ENCODE results near the gene JAK1. TPM values are rescaled to one million over a fixed set of nuclear protein-coding genes. Genes with fewer than 3 reads are reported as not detected.

JAK1 gene
- total RNA-seq, 1 donor from 2014 or later: 80.7 TPM

GRCh38 chr1:64915381-64916274, 50.7 kb downstream of the JAK1 start:
- no peak overlapping the region for H3K4me3 Mint-ChIP-seq (ENCODE audit: unreplicated experiment)

GRCh38 chr1:64913361-64914015, 52.9 kb downstream of the JAK1 start:
- H4K20me1 ChIP-seq (ENCODE audit: insufficient read depth, low read length): peaks cover 7% of the 10 kb centered on the region
- H3K9me3 Mint-ChIP-seq (ENCODE audit: unreplicated experiment): peaks cover 1% of the 10 kb centered on the region
- FAIRE-seq (no peak), DNase-seq (ENCODE audit: low read depth) (no peak)
- H3K79me2 ChIP-seq (ENCODE audit: insufficient read depth, low read length): peaks cover 87% of the 10 kb centered on the region
- no peaks in the 10 kb centered on the region for H3K9me3 ChIP-seq (ENCODE audit: insufficient read depth, low read depth, low read length)
- TF ChIP-seq EZH2 (IDR thresholded peaks at IDR 0.05; ENCODE audit: insufficient read depth, low read length) (no peak), CTCF (IDR thresholded peaks at IDR 0.05; ENCODE audit: insufficient read depth, low read depth, low read length) (no peak)
- no peak overlapping the region for H3K9ac ChIP-seq (ENCODE audit: low read length)
- H3K27ac ChIP-seq (ENCODE audit: low read depth, low read length): no peak overlapping the region
- H3K4me3 Mint-ChIP-seq (ENCODE audit: unreplicated experiment): no peak overlapping the region
- no peak overlapping the region for H2AFZ ChIP-seq (ENCODE audit: low read depth, low read length)
- H3K27me3 ChIP-seq (ENCODE audit: insufficient read depth, low read length): no peaks in the 10 kb centered on the region
- no peaks in the 10 kb centered on the region for H3K36me3 ChIP-seq (ENCODE audit: insufficient read depth, low read length)
- H3K4me1 Mint-ChIP-seq (ENCODE audit: low read depth, unreplicated experiment): peaks cover 35% of the 10 kb centered on the region
- H3K27me3 Mint-ChIP-seq (ENCODE audit: low read depth, unreplicated experiment): no peaks in the 10 kb centered on the region
- no peaks in the 10 kb centered on the region for H3K36me3 Mint-ChIP-seq (ENCODE audit: low read depth, unreplicated experiment)
- H3K4me3 ChIP-seq (ENCODE audit: insufficient read depth, low read depth, low read length): no peak overlapping the region
- H3K27ac Mint-ChIP-seq (ENCODE audit: unreplicated experiment): peak overlapping the region; percentile 28
- no peak overlapping the region for H3K4me2 ChIP-seq (ENCODE audit: low read length)
- peaks cover 40% of the 10 kb centered on the region for H3K4me1 ChIP-seq (ENCODE audit: insufficient read depth, low read length)

More at GRCh38 chr1:64915381-64916274, 50.7 kb downstream of the JAK1 start:
- Histone ChIP-seq H3K4me1 (ENCODE audit: insufficient read depth, low read length) (peaks cover 44% of the 10 kb centered on the region), H4K20me1 (ENCODE audit: insufficient read depth, low read length) (no peaks in the 10 kb centered on the region), H3K79me2 (ENCODE audit: insufficient read depth, low read length) (peaks cover 82% of the 10 kb centered on the region), H2AFZ (ENCODE audit: low read depth, low read length) (no peak overlapping the region), H3K27ac (ENCODE audit: low read depth, low read length) (peak overlapping the region; percentile 93), H3K9ac (ENCODE audit: low read length) (peak overlapping the region; percentile 69), H3K4me2 (ENCODE audit: low read length) (peak overlapping the region; percentile 21), H3K27me3 (ENCODE audit: insufficient read depth, low read length) (no peaks in the 10 kb centered on the region), H3K36me3 (ENCODE audit: insufficient read depth, low read length) (no peaks in the 10 kb centered on the region), H3K9me3 (ENCODE audit: insufficient read depth, low read depth, low read length) (no peaks in the 10 kb centered on the region), H3K4me3 (ENCODE audit: insufficient read depth, low read depth, low read length) (no peak overlapping the region)
- DNase-seq (ENCODE audit: low read depth) (peak; percentile 63), FAIRE-seq (no peak)
- Mint-ChIP-seq H3K27ac (ENCODE audit: unreplicated experiment) (no peak overlapping the region), H3K9me3 (ENCODE audit: unreplicated experiment) (no peaks in the 10 kb centered on the region), H3K27me3 (ENCODE audit: low read depth, unreplicated experiment) (no peaks in the 10 kb centered on the region), H3K36me3 (ENCODE audit: low read depth, unreplicated experiment) (no peaks in the 10 kb centered on the region), H3K4me1 (ENCODE audit: low read depth, unreplicated experiment) (peaks cover 33% of the 10 kb centered on the region)
- TF ChIP-seq EZH2 (IDR thresholded peaks at IDR 0.05; ENCODE audit: insufficient read depth, low read length) (no peak), CTCF (IDR thresholded peaks at IDR 0.05; ENCODE audit: insufficient read depth, low read depth, low read length) (no peak)
